AG09319 (cell line): ENCODE data around the gene DLL1.

ENCODE experiments used
- DNase-seq: peaks from one replicate; pipeline ENCODE4 v3.0.0-alpha.2; 2010; ENCODE audit warnings: low read depth; ENCODE audit errors: extremely low read depth
- TF ChIP-seq, protein P1 (sequence below): IDR thresholded peaks from 2 replicates; pipeline ENCODE4 v1.5.1; 2011; ENCODE audit warnings: low read depth, mild to moderate bottlenecking, inconsistent platforms, low read length, moderate library complexity

The DLL1 gene

DNA sequence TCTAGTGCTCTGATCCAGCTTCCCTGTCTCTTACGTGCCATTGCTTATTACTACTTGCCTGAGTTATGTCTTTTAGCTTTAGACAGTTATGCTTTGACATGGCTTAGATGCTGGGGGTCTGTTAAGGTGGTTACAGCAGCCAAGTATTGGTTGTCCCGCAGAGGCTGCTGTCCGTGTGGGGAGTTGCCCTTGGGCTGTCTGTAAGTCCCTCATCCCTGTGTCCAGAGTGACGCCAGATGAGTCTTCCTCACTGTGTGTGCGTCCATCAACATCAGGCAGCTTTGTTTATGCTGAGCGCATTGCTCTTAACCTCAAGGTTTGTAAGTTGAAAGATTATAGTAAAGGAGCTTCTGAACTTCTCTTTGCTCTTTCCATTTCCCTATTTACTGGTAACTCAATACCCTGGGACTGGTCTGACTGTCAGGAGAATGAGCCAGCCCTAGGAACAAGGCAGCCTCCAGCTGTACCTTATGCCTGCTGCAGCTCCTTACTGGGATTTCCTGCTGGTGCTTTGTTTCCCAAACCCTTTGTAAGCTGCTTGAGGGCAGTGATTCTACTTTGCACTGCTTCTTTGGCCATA is 22.9 kb upstream of the DLL1 start:
- DNase-seq, result no peak

DNA sequence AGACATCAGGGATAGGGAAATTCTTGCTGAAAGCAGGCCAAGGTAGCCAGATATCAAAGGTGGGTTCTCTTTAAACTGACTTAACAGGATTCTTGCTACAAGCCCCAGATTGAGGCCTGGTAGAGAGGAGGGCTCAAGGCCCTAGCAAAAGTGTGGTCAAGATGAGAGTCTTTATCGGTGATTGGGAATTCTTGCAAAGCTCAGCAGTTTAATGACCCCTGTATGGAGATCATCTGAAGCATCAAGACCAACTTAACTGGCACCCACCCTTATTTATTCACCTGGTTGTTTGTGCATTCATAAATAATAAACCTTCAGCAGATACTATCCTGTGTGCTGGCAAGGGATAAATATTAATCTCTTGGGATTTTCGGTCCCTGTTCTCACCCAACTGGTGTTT is 22.0 kb upstream of the DLL1 start:
- DNase-seq, result no peak
- TF ChIP-seq, protein P1, sequence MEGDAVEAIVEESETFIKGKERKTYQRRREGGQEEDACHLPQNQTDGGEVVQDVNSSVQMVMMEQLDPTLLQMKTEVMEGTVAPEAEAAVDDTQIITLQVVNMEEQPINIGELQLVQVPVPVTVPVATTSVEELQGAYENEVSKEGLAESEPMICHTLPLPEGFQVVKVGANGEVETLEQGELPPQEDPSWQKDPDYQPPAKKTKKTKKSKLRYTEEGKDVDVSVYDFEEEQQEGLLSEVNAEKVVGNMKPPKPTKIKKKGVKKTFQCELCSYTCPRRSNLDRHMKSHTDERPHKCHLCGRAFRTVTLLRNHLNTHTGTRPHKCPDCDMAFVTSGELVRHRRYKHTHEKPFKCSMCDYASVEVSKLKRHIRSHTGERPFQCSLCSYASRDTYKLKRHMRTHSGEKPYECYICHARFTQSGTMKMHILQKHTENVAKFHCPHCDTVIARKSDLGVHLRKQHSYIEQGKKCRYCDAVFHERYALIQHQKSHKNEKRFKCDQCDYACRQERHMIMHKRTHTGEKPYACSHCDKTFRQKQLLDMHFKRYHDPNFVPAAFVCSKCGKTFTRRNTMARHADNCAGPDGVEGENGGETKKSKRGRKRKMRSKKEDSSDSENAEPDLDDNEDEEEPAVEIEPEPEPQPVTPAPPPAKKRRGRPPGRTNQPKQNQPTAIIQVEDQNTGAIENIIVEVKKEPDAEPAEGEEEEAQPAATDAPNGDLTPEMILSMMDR, result no peak

More for the DNA sequence above, 22.9 kb upstream of the DLL1 start:
- TF ChIP-seq, protein P1, result no peak

DNA sequence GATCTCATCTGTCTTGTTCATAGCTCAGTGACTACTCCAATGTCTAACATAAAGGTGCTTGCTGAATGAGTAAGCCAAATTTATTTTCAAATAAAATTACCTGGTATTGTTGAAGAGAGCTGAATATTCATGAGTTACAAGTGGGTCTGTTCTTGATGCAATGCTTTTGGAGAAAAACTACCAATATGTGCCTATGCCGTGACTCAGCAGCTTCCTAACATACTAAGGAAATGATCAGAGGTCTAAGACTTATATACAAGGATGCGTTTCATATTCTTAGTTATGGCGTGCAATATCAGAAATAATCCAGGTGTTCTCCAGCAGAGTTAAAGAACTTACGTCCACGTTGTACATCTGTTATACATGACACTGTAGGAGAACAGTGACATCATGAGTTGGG is 20.8 kb upstream of the DLL1 start:
- TF ChIP-seq, protein P1, result no peak

DNA sequence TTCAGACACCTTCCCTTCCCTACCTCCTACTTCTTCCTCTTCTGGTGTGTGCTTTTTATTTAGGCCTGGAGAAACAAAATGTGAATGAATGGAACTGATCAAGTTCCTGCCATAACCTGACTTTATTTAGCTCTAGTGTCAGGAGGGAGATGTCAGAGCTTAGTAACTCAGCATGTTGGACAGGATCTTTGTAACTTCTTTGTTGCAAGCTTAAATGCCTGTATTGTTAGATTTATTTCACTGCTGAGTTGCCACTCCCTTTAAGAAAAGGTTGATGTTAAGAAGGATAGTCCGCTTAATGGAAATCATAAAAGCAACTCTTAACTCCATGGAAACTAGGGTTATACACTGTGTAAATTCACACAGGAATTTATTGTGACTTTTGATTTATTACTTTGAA is 17.9 kb upstream of the DLL1 start:
- TF ChIP-seq, protein P1, result no peak
- no peak for DNase-seq

More for the DNA sequence above, 20.8 kb upstream of the DLL1 start:
- DNase-seq, result no peak

DNA sequence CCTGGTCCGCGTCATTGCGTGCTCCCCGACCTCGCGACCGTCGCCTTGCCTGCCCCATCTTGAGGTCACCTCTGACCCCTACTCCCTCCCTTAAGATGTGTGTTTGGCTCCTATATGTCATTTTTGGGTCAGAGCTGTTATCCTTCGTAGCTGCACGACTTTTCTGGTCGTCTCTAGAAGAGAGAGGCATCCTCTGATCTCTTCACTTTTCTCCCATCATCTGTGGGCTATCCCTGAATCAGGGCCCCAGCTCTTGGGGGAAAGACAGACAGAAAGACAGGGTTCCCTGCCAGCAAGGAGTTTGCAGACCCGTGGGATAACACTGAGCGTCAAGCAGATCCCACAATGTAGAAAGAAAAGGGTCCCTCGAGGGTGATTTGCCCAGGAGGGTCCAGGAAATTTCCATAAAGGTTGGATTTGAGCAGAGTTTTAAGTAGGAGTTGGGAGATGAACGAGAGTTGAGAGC is 16.2 kb upstream of the DLL1 start:
- DNase-seq, result no peak
- TF ChIP-seq, protein P1, result no peak

DNA sequence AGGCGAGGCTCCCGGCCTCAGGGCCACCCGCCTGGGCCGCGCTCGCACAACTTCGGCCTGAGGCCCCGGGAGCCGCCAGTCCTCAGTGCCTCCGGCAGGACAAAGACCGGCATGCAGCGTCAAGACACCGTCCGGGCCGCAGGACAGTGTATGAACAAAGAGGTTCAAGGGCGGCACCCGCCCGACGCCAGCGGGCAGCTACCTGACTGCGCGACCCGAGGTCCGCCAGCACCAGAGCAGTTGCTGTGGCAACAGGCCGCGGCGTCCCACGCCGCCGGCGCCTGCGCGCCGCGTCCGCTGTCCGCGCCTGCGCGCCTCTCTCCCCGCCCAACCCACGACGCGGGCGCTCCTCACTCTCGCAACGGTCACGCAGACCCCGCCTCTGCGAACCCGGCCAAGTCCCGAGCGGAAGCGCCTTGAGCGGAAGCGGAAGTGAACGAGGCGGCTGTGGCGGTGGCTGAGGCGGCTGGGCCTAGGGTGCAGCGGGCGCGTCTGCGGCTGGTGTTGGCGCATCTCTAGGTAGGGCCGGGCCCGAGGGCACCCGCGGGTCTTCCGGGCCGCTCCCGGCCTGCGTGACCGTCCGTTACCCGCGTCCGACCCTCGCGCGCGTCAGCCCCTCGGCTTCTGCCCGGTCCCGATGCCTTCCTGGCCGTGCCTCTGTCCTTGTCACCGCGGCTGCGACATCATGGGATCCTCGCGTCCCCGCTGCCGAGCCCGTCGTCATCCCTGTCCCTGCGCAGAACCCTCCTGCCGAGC is 15.6 kb upstream of the DLL1 start, which contains the start of gene FAM120B:
TSS of gene FAM120B (plus strand) at position 435 of the 756 bp plus-strand sequence. CDS start 10,633 bp downstream, outside the sequence.
- peak; percentile 86 for DNase-seq
- TF ChIP-seq, protein P1, result no peak

DNA sequence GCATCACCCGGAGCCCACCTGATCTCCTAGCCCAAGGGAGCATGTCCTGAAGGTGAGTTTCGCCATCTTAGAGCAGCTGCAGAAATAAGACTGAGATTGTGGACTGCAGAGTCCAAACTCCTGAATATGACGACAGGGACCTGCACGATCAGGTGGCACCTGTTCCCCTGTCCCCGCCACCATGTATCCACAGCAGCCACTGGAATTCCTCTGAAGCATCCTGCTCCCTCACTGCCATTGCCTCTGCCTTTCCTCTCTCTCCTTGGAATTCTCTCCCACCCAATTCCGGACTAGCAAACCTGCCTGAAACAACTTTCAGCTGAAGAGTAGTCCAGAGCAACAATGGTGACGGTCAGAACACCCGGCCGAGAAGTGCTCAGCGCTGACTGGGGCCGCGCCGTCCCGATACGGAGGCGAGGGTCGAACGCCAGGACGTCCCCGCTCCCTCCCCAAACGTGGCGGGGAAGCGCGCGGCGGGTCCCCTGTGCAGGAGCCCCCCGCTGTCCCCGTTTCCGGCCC is 15.0 kb upstream of the DLL1 start:
- DNase-seq, result no peak
- TF ChIP-seq, protein P1, result no peak
